HCT116 (cell line): ENCODE data around the gene CDK9.

Experiments used
- FOSL1 ChIP-seq: IDR thresholded peaks from 2 replicates; pipeline ENCODE4 v1.6.1; 2012; ENCODE audit warnings: low read depth
- TF ChIP-seq, protein P1 (sequence below), 3 experiments: fragments of 200-600 bp in 1 of 3; sonication (generic) in 1 of 3; IDR thresholded peaks in 2 of 3; conservative IDR thresholded peaks in 1 of 3; 2 replicates each; pipeline ENCODE4 v1.5.1; 2012 to 2017; ENCODE audit warnings: low read depth in 2 of 3, low read length in 2 of 3, antibody characterized with exemption in 1 of 3, borderline replicate concordance in 1 of 3, control low read depth in 1 of 3, mild to moderate bottlenecking in 1 of 3, mixed read lengths in 1 of 3, mixed run types in 1 of 3, moderate library complexity in 1 of 3; ENCODE audit not compliant: insufficient read depth in 1 of 3

DNA sequence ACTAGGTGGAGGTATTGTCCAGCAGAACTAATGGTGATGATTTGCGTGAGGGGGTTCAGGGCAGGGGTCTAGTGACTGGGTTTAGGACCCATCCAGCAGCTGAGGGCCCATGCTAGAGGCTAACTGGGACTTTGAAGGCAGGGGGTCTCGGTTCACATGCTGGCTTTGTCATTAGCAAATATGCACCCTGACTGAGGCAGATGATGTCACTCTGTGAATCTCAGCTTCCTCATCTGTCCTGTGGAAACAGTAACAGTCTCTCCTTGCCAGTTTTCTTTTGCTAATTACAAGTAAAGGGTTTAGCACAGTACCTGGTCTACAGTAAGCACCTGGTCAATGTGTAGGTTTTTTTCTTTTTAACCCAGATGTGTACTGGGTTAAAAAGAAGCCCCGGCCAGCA is 12.6 kb upstream of the CDK9 start:
- TF ChIP-seq, protein P1, sequence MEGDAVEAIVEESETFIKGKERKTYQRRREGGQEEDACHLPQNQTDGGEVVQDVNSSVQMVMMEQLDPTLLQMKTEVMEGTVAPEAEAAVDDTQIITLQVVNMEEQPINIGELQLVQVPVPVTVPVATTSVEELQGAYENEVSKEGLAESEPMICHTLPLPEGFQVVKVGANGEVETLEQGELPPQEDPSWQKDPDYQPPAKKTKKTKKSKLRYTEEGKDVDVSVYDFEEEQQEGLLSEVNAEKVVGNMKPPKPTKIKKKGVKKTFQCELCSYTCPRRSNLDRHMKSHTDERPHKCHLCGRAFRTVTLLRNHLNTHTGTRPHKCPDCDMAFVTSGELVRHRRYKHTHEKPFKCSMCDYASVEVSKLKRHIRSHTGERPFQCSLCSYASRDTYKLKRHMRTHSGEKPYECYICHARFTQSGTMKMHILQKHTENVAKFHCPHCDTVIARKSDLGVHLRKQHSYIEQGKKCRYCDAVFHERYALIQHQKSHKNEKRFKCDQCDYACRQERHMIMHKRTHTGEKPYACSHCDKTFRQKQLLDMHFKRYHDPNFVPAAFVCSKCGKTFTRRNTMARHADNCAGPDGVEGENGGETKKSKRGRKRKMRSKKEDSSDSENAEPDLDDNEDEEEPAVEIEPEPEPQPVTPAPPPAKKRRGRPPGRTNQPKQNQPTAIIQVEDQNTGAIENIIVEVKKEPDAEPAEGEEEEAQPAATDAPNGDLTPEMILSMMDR (IDR thresholded peaks at IDR 0.05 in 2 of 3, conservative IDR thresholded peaks at IDR 0.05 in 1 of 3; ENCODE audit: borderline replicate concordance in 1 of 3, insufficient read depth in 1 of 3, low read depth in 2 of 3, low read length in 2 of 3), result no peak
- TF ChIP-seq FOSL1, result no peak
